HCT116 (cell line): Measurements from ENCODE around the gene TRMT10C. TPM values are rescaled to one million over a fixed set of nuclear protein-coding genes. Genes with fewer than 3 reads are reported as not detected.

Source experiments
- ATAC-seq: fragments of 200-7000 bp; cut with Tn5 transposase; 2 replicates; pipeline ENCODE4 v1.9.1; 2020; ENCODE audit warnings: mild to moderate bottlenecking, moderate library complexity
- BruUV-seq: library from RNA; stranded (reverse); fragments of 400-500 nt; replicated peaks from 2 replicates; lab custom pipeline; 2021; lab: Mats Ljungman, UMichigan
- CTCF ChIA-PET: fragments of 300-600 bp; sonication (Branson Sonifier 250); formaldehyde crosslinking; loops from one replicate; lab custom pipeline; 2021; ENCODE audit warnings: antibody characterized with exemption; lab: Charles Lee
- POLR2A ChIA-PET: fragments of 300-600, 350-600 bp; sonication (Branson Sonifier 250); formaldehyde crosslinking; loops from one replicate; lab custom pipeline; 2021; ENCODE audit warnings: antibody characterized with exemption; lab: Charles Lee
- RAD21 ChIA-PET, 2 experiments: fragments of 300-600 bp; sonication (Branson Sonifier 250); formaldehyde crosslinking; loops; one replicate each; lab custom pipeline; 2023; ENCODE audit warnings: low total read pairs in 2 of 2; ENCODE audit not compliant: uncharacterized antibody in 2 of 2, unreplicated experiment in 2 of 2, low non-redundant PET in 1 of 2; lab: Charles Lee
- DNase-seq: peaks from one replicate; pipeline ENCODE4 v3.0.0-alpha.2; 2010; ENCODE audit warnings: low read depth, low spot score
- H2AFZ ChIP-seq: fragments of 200-600 bp; shearing (Covaris generic), sonication (generic); 2 replicates; pipeline ENCODE4 v1.6.1; 2017; ENCODE audit warnings: low read depth, mixed run types, mixed read lengths, antibody characterized with exemption, low read length; ENCODE audit not compliant: poor library complexity, severe bottlenecking
- H3K27ac ChIP-seq: 2 replicates; pipeline ENCODE4 v1.5.1; 2012; ENCODE audit warnings: low read depth, low read length
- H3K27me3 ChIP-seq: fragments of 200-600 bp; sonication (generic); 2 replicates; pipeline ENCODE4 v1.6.1; 2016; ENCODE audit warnings: mixed run types, low read length, mixed read lengths; ENCODE audit not compliant: insufficient read depth
- H3K36me3 ChIP-seq, 2 experiments: fragments of 200-500 bp in 1 of 2; fragments of 200-600 bp in 1 of 2; sonication (Bioruptor generic) in 1 of 2; sonication (generic) in 1 of 2; 2 replicates each; pipeline versions ENCODE4 v1.5.1 to v1.6.1; 2014 to 2016; ENCODE audit warnings: low read length in 2 of 2, inconsistent platforms in 1 of 2, mixed read lengths in 1 of 2, mixed run types in 1 of 2; ENCODE audit not compliant: insufficient read depth in 2 of 2, control insufficient read depth in 1 of 2
- H3K4me1 ChIP-seq, 2 experiments: fragments of 200-600 bp in 1 of 2; sonication (generic) in 1 of 2; 2 replicates each; pipeline versions ENCODE4 v1.5.1 to v1.6.1; 2012 to 2017; ENCODE audit warnings: low read length in 2 of 2, inconsistent platforms in 1 of 2, mild to moderate bottlenecking in 1 of 2, mixed read lengths in 1 of 2, mixed run types in 1 of 2, moderate library complexity in 1 of 2; ENCODE audit not compliant: insufficient read depth in 2 of 2, control insufficient read depth in 1 of 2
- H3K4me2 ChIP-seq: fragments of 200-600 bp; sonication (generic); 2 replicates; pipeline ENCODE4 v1.6.1; 2017; ENCODE audit warnings: mixed run types, low read length, mixed read lengths
- H3K4me3 ChIP-seq, 2 experiments: fragments of 200-600 bp in 1 of 2; sonication (generic) in 1 of 2; replicated peaks in 1 of 2; 2 replicates each; pipeline ENCODE4 v1.5.1; 2011 to 2016; ENCODE audit warnings: low read length in 2 of 2, control low read depth in 1 of 2, low read depth in 1 of 2, mild to moderate bottlenecking in 1 of 2, mixed read lengths in 1 of 2, mixed run types in 1 of 2
- H3K79me2 ChIP-seq: fragments of 200-600 bp; sonication (generic); 2 replicates; pipeline ENCODE4 v1.6.1; 2017; ENCODE audit warnings: mild to moderate bottlenecking, mixed run types, low read length, moderate library complexity, mixed read lengths; ENCODE audit not compliant: insufficient read depth
- H3K9ac ChIP-seq: fragments of 200-600 bp; sonication (generic); 2 replicates; pipeline ENCODE4 v1.6.1; 2016; ENCODE audit warnings: low read length, mixed read lengths
- H3K9me2 ChIP-seq: fragments of 200-600 bp; sonication (generic), shearing (Covaris generic); 2 replicates; pipeline ENCODE4 v1.6.1; 2017; ENCODE audit warnings: mixed run types, mild to moderate bottlenecking, moderate library complexity; ENCODE audit not compliant: insufficient read depth
- H3K9me3 ChIP-seq, 2 experiments: fragments of 200-500 bp in 1 of 2; fragments of 200-600 bp in 1 of 2; sonication (Bioruptor generic) in 1 of 2; sonication (generic) in 1 of 2; 2 replicates each; pipeline ENCODE4 v1.6.1; 2014 to 2017; ENCODE audit warnings: low read length in 2 of 2, mixed read lengths in 2 of 2, inconsistent platforms in 1 of 2, low read depth in 1 of 2, mild to moderate bottlenecking in 1 of 2, mixed run types in 1 of 2, moderate library complexity in 1 of 2; ENCODE audit not compliant: control insufficient read depth in 1 of 2, insufficient read depth in 1 of 2
- H4K20me1 ChIP-seq: fragments of 200-600 bp; sonication (generic), shearing (Covaris generic); 2 replicates; pipeline ENCODE4 v1.6.1; 2017; ENCODE audit warnings: mixed run types, mild to moderate bottlenecking, moderate library complexity; ENCODE audit not compliant: insufficient read depth
- ATF3 ChIP-seq: IDR thresholded peaks from 2 replicates; pipeline ENCODE4 v1.6.1; 2012
- CBX3 ChIP-seq: IDR thresholded peaks from 2 replicates; pipeline ENCODE4 v1.6.1; 2012; ENCODE audit warnings: low read depth
- CEBPB ChIP-seq: IDR thresholded peaks from 2 replicates; pipeline ENCODE4 v1.6.1; 2012; ENCODE audit warnings: low read depth
- CTCF ChIP-seq, 3 experiments: fragments of 200-600 bp in 1 of 3; sonication (generic) in 1 of 3; IDR thresholded peaks in 2 of 3; conservative IDR thresholded peaks in 1 of 3; 2 replicates each; pipeline ENCODE4 v1.5.1; 2012 to 2017; ENCODE audit warnings: low read depth in 2 of 3, low read length in 2 of 3, antibody characterized with exemption in 1 of 3, borderline replicate concordance in 1 of 3, control low read depth in 1 of 3, mild to moderate bottlenecking in 1 of 3, mixed read lengths in 1 of 3, mixed run types in 1 of 3, moderate library complexity in 1 of 3; ENCODE audit not compliant: insufficient read depth in 1 of 3
- ELF1 ChIP-seq: IDR thresholded peaks from 2 replicates; pipeline ENCODE4 v1.6.1; 2012; ENCODE audit warnings: low read depth, borderline replicate concordance
- EZH2 ChIP-seq: fragments of 200-600 bp; sonication (generic); IDR thresholded peaks from 2 replicates; pipeline ENCODE4 v1.6.1; 2017; ENCODE audit warnings: antibody characterized with exemption, mixed run types
- EZH2phosphoT487 ChIP-seq: fragments of 200-600 bp; IDR thresholded peaks from 2 replicates; pipeline ENCODE4 v1.6.1; 2018; ENCODE audit warnings: antibody characterized with exemption, borderline replicate concordance
- FOSL1 ChIP-seq: IDR thresholded peaks from 2 replicates; pipeline ENCODE4 v1.6.1; 2012; ENCODE audit warnings: low read depth
- POLR2A ChIP-seq: IDR thresholded peaks from 2 replicates; pipeline ENCODE4 v1.7.0; 2011; ENCODE audit warnings: borderline replicate concordance; ENCODE audit not compliant: insufficient read depth, insufficient read length; ENCODE audit errors: extremely low read depth
- POLR2AphosphoS5 ChIP-seq: IDR thresholded peaks from 2 replicates; pipeline ENCODE4 v1.6.1; 2011; ENCODE audit warnings: mild to moderate bottlenecking, low read depth, low read length, moderate library complexity
- RAD21 ChIP-seq: IDR thresholded peaks from 2 replicates; pipeline ENCODE4 v1.6.1; 2012; ENCODE audit warnings: low read depth, mild to moderate bottlenecking
- REST ChIP-seq: IDR thresholded peaks from 2 replicates; pipeline ENCODE4 v1.6.1; 2012; ENCODE audit warnings: low read depth
- SP1 ChIP-seq: IDR thresholded peaks from 2 replicates; pipeline ENCODE4 v1.6.1; 2012; ENCODE audit warnings: low read depth
- TCF7L2 ChIP-seq: IDR thresholded peaks from 2 replicates; pipeline ENCODE4 v1.7.0; 2011; ENCODE audit warnings: borderline replicate concordance, inconsistent platforms; ENCODE audit not compliant: insufficient read depth, insufficient read length; ENCODE audit errors: extremely low read depth
- YY1 ChIP-seq: IDR thresholded peaks from 2 replicates; pipeline ENCODE4 v1.6.1; 2011; ENCODE audit warnings: low read length, low read depth, moderate library complexity, mild to moderate bottlenecking; ENCODE audit not compliant: insufficient replicate concordance; ENCODE audit errors: extremely low read depth
- ZBTB33 ChIP-seq: IDR thresholded peaks from 2 replicates; pipeline ENCODE4 v1.6.1; 2011; ENCODE audit warnings: mild to moderate bottlenecking, low read length, moderate library complexity; ENCODE audit not compliant: insufficient replicate concordance; ENCODE audit errors: extremely low read depth
- ZFX ChIP-seq: fragments of 450-650 bp; IDR thresholded peaks from 2 replicates; pipeline ENCODE4 v1.6.1; 2017
- ZNF274 ChIP-seq: fragments of 200-500 bp; sonication (Bioruptor generic); IDR thresholded peaks from 2 replicates; pipeline ENCODE4 v1.6.1; 2014; ENCODE audit warnings: mild to moderate bottlenecking, low read depth, low read length, inconsistent platforms
- intact Hi-C: fragments of 100-400 bp; cut with micrococcal nuclease; formaldehyde crosslinking; loops from 2 replicates; pipeline ENCODE4 v1.10.0; 2022
- total RNA-seq: library from RNA; stranded (reverse); gene quantifications from one replicate; pipeline ENCODE4 v1.2.1, GENCODE V29; 2021; ENCODE audit not compliant: unreplicated experiment

TRMT10C gene
- total RNA-seq, 1 experiment from 2014 or later: 36.4 TPM

GRCh38 chr3:101548527-101549105 is 13.1 kb upstream of the TRMT10C start (continued):
- TF ChIP-seq REST: no peak
- TF ChIP-seq FOSL1: no peak

- TF ChIP-seq CTCF (IDR thresholded peaks at IDR 0.05 in 2 of 3, conservative IDR thresholded peaks at IDR 0.05 in 1 of 3; ENCODE audit: borderline replicate concordance in 1 of 3, insufficient read depth in 1 of 3, low read depth in 2 of 3, low read length in 2 of 3) (no peak), POLR2A (no peak), SP1 (no peak), TCF7L2 (no peak), ZFX (no peak), ZBTB33 (no peak), CBX3 (no peak), ELF1 (no peak), YY1 (no peak), ZNF274 (no peak), EZH2phosphoT487 (no peak), EZH2 (no peak), RAD21 (no peak), FOSL1 (no peak), POLR2AphosphoS5 (no peak), CEBPB (no peak), ATF3 (no peak)
- ChIA-PET POLR2A (no interaction called here), CTCF (no interaction called here), RAD21 (no interaction called here)
- Histone ChIP-seq H3K9ac (no peak overlapping the region), H3K4me2 (no peak overlapping the region), H3K9me3 (no peaks in the 10 kb centered on the region), H3K4me3 (no peak overlapping the region), H4K20me1 (no peaks in the 10 kb centered on the region), H3K27ac (no peak overlapping the region), H3K79me2 (no peaks in the 10 kb centered on the region), H3K27me3 (no peaks in the 10 kb centered on the region), H3K36me3 (no peaks in the 10 kb centered on the region), H2AFZ (no peak overlapping the region), H3K9me2 (no peaks in the 10 kb centered on the region), H3K4me1 (no peaks in the 10 kb centered on the region)
- intact Hi-C loops: no loop called here
- DNase-seq: no peak
- BruUV-seq: no TSS peak
- ATAC-seq: no peak
Measured at GRCh38 chr3:101549473-101549872, 12.2 kb upstream of the TRMT10C start.
